Bone marrow (tissue), 2 donors: ENCODE results near the gene KRTAP10-1.

Experiments
- DNase-seq, 2 donors: peaks; one replicate each; lab custom pipeline; 2025; lab: John Stamatoyannopoulos, UW

The KRTAP10-1 gene

GRCh38 chr21:44527156-44527982 lies 12.6 kb downstream of the KRTAP10-1 start:
- no peak for DNase-seq

- DNase-seq: no peak
Measured at GRCh38 chr21:44526096-44526997, 13.6 kb downstream of the KRTAP10-1 start.

- no peak for DNase-seq
Measured at GRCh38 chr21:44525391-44526095, 14.5 kb downstream of the KRTAP10-1 start.

- DNase-seq: no peak
Measured at GRCh38 chr21:44524414-44525371, 15.3 kb downstream of the KRTAP10-1 start.

- DNase-seq: no peak
Measured at GRCh38 chr21:44523567-44524413, 16.2 kb downstream of the KRTAP10-1 start.

GRCh38 chr21:44522753-44523204 lies 17.2 kb downstream of the KRTAP10-1 start:
- DNase-seq: no peak

GRCh38 chr21:44521928-44522752 lies 17.9 kb downstream of the KRTAP10-1 start:
- DNase-seq: no peak

GRCh38 chr21:44521301-44521927 lies 18.6 kb downstream of the KRTAP10-1 start:
- DNase-seq: no peak

GRCh38 chr21:44520326-44521300 lies 19.4 kb downstream of the KRTAP10-1 start:
- no peak for DNase-seq

GRCh38 chr21:44519346-44520325 lies 20.4 kb downstream of the KRTAP10-1 start:
- no peak for DNase-seq

GRCh38 chr21:44518686-44519085 lies 21.3 kb downstream of the KRTAP10-1 start:
- no peak for DNase-seq

- no peak for DNase-seq
Measured at GRCh38 chr21:44517175-44517899, 22.7 kb downstream of the KRTAP10-1 start.

- no peak for DNase-seq
Measured at GRCh38 chr21:44516828-44517174, 23.2 kb downstream of the KRTAP10-1 start.

- DNase-seq: no peak
Measured at GRCh38 chr21:44516342-44516741, 23.7 kb downstream of the KRTAP10-1 start.

- DNase-seq: no peak
Measured at GRCh38 chr21:44515359-44516165, 24.4 kb downstream of the KRTAP10-1 start.
